C1 segment of cervical spinal cord (tissue), 14 donors: ENCODE data around the gene TAF4.
"Not testable (repeated sequence)": the region's sequence is repeated elsewhere in the genome, so short reads cannot be mapped to it uniquely, and the experiment has no call there.

ENCODE experiments used
- DNase-seq, 14 donors: peaks; one replicate each; lab custom pipeline; 2025; lab: John Stamatoyannopoulos, UW

Gene TAF4

DNA sequence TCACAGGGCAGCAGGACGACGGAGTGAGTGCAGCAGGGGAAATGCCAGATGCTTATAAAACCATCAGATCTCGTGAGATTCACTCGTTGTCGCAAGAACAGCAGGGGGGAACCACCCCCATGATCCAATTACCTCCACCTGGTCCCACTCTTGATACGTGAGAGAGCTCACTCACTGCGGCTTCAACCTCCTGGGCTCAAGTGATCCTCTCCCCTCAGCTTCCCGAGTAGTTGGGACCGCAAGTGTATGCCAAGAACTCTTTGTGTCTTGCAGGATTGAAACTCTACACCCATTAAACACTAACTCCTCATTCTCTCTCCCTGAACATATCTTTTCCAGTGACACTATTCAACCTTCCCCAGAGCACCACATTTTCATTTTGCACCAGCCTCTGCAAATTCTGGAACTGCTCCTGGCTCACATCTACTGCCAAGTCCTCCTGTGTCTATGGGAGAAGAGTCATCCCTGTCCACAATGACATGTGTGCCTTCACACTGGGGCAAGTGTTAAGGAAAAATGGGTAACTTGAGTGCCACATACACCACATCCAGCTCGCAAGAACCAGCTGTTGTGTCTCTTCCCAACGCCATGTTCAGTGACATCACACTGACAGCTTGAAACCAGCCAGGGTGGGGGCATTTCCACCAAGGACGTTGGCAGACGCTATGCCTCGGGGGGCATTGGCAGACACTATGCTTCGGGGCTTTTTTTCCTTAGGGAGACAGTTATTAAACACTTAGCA, 14.7 kb upstream of the TAF4 start:
- DNase-seq: no peak

DNA sequence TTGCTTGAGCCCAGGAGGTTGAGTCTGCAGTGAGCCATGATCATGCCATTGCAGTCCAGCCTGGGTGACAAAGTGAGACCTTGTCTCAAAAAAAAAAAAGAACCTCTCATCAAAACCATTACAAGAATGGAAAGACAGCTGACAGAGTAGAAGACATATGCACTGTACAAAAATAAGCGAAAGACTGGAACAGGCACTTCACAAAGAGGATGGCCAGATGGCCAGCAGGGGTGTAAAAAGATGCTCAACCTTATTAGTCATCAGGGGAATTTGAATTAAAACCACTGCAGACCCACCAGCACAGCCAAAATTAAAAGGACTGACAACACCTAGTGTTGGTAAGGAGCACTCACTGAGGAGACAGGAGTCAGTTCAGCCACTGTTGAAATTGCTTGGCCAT, 13.5 kb upstream of the TAF4 start:
- DNase-seq: no peak

DNA sequence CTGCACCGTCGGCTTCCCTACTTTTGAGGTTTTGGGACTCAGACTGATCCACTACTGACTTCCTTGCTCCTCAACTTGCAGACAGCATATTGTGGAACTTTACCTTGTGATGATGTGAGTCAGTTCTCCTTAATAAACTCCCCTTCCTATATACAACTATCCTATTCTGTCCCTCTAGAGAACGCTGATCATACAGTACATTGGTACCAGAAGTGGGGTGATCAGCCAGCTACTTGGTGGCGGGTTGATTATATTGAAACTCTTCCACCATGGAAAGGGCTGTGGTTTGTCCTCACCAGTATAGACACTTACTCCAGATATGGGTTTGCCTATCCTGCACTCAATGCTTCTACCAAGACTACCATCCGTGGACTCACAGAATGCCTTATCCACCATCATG, 7.6 kb upstream of the TAF4 start:
- DNase-seq: no peak

DNA sequence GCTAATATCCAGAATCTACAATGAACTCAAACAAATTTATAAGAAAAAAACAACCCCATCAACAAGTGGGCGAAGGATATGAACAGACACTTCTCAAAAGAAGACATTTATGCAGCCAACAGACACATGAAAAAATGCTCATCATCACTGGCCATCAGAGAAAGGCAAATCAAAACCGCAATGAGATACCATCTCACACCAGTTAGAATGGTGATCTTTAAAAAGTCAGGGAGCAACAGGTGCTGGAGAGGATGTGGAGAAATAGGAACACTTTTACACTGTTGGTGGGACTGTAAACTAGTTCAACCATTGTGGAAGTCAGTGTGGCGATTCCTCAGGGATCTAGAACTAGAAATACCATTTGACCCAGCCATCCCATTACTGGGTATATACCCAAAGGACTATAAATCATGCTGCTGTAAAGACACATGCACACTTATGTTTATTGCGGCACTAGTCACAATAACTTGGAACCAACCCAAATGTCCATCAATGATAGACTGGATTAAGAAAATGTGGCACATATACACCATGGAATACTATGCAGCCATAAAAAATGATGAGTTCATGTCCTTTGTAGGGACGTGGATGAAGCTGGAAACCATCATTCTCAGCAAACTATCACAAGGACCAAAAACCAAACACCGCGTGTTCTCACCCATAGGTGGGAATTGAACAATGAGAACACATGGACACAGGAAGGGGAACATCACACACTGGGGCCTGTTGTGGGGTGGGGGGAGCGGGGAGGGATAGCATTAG, 6.2 kb upstream of the TAF4 start:
- DNase-seq: not testable (repeated sequence)

DNA sequence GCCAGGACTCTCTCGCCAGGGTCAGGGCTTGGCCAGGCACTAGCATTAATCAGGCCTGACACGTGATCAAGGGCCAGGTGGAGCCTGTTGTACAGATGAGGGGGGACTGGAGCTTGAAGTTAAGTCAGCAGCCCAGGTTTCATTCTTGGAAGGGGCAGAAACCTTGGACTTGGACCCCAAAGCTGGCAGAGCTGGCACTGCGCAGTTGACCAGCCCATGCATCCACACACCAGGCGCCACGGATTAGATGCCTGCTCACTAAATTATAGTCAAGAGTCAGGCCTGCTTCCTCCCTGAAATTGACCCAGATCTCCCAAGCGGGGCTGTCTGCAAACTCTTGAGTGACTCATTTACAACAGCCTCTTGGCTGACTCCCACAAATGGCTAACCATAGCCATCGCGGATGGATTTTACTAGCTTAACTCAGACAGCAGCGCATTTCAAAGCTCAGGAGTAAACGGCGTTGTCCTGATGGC, 4.1 kb upstream of the TAF4 start:
- no peak for DNase-seq

DNA sequence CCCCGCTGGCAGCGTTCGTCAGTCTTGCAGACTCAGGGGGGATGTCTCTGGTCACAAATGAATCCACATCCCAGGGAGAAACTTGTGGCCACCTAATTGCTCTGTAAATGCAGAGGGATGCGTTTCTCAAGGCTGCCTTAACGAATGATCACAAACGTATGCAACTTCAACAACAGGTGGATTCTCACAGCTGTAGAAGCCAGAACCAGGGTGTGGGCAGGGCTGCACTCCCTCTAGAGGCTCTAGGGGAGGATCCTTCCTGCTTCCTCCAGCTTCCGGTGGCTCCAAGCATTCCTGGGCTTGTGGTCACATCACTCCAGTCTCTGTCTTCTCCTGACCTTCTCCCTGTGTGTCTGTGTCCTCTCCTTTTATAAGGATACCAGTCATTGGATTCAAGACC, 3.3 kb upstream of the TAF4 start:
- DNase-seq: no peak

DNA sequence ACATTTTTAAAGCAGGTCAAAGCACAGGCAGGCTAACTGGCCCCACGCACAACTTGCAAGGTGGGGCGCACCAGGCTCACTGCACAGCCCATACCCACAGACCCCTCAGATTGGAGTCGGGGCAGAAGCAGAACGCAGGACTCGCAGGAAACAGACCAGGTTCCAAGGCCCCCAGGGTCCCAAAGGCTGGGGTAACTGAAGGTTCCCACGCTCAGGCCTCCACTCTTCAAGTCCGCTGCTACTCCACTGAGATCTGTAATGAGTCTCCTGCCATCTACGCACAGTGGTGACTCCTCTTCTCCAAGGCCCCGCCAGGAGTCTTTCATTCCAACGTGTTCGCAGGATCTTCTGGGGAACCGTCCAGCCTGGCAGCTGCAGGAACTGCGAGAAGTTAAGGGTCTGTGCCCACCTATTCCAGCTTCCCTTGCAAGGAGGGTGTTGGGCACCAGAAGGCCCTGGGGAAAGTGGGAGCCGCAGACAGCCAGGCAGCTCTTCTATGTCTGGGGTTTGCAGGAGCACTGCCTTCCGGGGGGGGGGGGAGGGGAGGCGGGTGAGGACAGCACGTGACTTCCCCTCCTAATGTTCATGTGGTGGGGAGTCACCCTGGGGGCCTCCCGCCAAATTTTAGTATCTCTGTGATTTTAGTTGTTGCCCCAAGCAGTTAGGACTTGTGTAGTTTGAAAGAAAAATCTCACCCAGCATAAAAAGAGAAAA, 2.0 kb upstream of the TAF4 start:
- DNase-seq: no peak

DNA sequence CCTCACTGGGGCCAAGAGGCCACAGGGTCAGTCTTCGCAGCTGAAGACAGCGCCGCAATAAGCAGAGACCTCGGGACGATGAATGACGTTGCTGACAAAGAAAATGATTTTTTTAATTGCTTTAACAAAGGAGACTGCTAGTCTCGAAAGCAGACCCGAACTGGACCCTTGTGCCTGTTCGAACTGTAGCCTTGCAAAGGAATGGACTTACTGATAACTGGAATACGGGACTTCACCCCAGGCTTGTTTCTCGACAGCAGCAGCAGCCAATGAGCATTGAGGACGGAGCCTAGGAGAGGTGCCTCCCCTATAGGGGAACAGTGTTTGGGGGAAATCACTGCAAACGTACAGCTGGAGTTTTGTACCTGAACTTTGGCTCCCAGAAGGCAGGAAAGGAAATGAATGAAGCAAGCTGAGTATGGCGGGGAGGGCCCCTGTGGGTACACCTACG, 1.3 kb upstream of the TAF4 start:
- DNase-seq: peak in 6 of 14 donors; percentile 19 to 38 (median 28)

DNA sequence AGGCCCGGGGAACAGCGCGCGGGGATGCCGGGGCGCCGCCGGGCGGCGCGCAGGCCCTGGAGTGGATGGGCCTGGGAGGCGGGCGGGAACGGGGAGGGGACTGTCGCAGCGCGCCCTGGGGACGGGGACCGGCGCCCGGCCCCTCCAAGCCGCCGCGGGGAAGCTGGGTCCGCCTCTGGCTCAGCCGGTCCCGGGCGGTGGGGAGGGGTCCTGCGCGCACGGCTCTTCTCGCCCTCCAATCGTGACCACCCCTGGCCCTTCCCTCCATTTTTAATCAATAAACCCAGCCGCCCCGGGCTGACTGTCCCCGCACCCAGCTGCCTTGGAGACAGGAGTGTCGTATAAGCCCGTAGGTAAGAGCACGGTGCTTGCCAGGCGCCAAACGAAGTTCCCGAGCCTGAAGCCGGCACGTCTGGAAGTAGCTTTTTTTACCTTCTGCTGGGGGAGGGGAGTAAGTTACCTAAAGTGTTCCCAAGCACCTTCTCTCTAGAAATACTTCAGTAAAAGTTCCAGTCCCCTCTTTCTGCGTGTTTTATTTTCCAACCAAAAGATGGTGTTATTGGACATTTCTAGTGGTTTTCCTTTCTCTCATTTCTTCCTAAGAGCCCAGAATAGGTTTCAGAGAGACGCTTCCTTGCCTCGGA, 780 bp upstream of the TAF4 start:
- DNase-seq: peak in 8 of 14 donors; percentile 35 to 78 (median 54)

DNA sequence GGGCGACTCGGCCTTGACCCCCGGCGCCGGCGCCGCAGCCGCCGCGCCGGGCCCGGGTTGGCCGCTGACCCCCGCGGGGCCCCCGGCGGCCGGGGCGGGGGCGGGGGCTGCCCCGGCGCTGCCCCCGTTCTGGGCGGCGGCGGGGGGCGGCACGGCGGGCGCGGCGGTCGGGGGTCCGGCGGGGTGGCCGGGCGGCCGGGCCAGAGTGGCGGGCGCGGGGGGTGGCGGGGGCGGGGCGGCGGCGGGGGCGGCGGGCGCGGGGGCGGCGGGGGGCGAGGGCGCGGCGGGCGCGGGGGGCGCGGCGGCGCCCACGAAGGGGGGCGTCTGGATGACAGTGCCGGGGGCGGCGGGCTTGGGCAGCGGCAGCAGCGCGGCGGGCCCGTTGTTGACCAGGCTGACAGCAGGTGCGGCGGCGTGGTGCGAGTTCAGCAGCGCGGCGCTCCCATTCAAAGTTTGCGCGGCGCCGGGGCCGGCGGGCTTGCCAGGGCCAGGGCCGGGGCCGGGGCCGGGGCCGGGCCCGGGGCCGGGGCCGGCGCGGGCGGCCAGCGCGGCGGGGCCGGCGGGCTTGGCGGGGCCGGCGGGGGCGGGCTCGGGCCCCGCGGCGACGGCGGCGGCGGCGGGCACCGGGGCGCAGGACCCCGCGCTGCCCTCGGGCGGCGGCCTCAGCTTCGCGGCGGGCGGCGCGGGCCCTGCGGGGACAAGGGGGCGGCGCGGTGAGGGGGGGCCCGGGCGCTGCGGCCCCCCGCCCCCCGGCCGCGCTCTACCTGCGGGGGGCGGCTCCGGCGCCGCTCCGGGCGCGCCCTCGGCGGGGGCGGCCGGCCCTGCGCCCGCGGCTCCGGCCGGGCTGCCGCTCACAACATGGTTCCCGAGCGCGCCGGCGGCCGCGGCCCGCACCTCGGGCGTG, 659 bp downstream of the TAF4 start:
- no peak for DNase-seq

DNA sequence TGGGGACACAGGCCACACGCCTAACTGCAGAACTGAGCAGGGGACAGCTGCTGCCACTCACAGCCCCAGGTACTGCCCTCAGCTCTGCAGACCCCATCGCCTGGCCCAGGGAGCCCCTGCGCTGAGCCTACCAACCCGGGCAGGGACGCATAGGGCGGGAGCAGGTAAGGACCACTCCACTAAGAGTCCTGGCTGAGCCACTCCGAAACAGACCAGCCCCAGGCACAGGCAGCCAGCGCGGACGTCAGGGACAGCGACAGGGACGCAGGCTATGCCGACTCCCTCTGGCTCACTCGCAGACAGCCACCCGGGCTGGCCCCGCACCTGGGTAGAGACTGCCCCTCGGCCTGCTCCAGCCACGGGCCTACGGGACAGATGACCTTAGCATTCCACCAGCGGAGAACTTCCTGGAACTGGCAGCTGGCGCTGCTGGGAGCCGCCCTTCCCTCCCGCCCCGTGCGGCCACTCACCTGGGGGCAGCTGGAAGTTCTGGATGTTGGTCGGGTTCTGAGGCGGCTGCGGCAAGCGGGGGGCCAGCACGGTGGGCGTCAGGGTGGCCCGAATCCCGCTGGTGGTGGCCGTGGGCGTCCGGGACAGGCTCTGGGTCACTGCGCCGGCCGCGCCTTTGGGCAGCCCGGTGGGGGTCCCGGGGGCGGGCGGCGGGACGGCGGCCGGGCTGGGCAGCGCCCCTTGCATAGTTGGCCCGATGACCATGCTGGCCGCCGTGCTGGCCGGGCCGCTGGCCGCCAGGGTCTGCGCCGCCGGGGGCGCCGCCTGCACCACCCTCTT, 1.5 kb downstream of the TAF4 start:
- peak in 2 of 14 donors; percentile 13 to 34 for DNase-seq

DNA sequence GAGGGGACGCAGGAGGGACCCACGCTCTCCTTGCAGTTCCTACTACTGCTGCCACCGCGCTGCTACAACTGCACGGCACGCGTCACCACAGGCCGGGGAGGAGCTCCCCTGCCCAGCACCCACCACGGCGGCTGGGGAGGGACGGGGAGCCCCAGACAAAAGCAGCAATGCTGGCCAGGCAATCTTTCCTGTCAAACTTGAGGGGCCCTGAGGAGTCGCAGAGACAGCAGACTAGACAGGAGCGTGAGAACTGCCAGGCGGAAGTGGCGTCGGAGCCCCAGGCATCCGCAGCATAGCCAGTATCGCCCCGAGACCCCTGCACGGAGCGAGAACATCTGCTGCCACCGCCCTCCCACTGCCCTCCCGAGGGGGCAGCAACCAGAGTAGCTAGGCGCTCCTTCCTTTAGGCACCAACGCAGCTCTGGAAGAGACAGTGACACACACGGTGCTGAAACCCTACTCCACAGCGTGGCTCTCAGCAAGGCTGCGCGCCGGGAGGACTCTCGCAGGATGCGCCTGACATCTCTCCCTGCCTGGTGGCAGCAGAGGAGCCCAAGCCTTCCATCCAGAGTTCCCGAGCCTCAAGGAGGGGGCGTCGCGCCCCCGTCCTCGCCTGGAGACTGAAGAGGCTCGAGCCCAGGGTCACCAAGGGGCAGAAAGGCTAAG, 2.2 kb downstream of the TAF4 start:
- DNase-seq: peak in 3 of 14 donors; percentile 18 to 33 (median 24)

DNA sequence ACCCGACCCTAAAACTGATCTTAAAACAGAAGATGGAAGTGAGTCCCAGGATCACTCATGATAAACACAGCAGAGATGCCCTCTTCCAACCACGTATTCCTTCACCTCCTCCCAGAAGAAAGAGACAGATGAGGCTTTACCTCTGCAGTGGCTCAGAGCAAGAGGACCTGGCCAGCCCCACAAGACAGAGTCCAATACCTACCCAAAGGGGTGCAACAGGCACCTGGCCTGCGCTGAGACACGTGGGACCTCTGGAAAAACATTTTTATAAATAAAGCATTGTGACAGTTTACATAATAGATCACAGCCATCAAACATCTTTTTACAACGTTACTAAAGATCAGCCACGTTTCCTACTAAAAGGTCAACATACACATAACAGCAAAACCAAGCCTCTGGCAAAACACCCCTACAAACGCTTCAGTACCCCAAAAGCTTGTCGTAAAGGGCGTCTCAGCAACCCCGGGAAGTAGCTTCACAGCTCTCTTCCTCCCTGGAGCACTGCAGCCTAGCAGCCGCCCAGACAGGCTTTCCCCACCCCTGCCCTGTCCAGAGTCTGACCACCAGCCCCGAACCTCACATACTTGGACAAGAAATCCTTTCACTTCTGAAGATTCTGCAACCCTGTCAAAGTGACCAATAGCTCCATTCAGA, 2.9 kb downstream of the TAF4 start:
- DNase-seq: no peak

DNA sequence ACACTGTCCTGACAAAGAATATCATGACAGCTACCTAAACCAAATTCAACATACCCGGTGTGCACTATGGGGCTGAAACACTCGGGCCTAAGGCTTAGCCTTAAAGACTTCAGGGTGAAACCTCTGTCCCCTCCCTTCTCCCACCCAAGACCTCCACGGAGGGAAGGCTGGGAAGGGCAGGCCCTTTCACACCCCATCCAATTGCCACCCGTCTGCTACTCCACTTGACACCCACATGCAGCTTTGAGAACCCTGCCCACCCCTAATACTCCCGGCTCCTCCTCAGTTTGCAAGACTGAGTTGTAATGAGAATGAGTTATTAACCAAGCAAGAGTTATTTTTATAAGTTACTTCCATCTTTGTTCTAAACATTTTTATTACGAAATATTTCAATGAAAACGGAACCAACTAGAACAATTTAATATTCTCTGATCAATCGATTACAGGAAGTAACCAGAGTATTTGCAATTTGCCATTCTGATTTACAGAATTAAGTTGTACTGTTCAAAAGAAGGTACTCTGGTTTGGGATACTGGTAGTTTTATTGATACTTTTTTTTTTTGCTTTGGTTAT, 3.7 kb downstream of the TAF4 start:
- no peak for DNase-seq

DNA sequence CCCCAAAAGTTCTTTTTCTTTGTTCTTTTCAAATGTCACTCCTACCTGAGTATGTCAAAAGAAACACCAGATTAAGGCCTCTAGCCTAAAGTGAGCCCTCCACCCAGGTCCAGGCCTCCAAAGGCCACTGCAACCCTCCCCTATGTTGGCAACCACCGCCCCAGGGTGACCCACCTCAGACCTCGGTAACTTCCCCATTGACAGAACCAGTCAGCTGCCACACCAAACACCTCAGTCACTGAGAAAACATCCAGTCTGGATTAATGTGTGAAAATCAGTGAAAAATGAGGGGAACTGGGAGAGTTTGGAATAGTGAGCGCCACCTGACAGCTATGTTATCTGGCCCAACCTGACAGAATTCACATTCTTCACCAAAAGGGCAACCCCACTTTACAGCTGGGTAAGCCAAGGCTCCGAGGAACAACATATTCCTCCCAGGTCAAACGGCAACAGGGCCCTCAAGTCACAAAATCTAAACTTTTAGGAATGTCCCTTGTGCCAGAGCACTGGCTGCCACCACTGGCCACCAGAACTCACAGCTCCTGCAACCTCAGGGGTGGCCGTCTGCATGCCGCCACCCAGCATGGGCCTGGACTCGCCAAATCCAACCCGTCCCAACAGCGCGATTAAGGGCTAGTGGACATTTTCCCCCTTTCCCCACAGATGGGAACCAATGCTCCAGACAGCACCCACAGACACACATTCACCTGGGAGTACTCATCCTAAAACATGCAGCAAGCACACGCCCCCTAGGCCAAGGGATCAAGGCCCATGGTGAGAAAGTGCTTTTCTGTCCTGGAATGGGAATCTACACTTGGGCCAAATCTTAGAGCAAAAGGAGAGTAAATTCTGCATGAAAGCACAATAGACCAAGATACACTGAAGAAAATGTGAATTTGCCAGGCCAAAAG, 4.8 kb downstream of the TAF4 start:
- DNase-seq: no peak

DNA sequence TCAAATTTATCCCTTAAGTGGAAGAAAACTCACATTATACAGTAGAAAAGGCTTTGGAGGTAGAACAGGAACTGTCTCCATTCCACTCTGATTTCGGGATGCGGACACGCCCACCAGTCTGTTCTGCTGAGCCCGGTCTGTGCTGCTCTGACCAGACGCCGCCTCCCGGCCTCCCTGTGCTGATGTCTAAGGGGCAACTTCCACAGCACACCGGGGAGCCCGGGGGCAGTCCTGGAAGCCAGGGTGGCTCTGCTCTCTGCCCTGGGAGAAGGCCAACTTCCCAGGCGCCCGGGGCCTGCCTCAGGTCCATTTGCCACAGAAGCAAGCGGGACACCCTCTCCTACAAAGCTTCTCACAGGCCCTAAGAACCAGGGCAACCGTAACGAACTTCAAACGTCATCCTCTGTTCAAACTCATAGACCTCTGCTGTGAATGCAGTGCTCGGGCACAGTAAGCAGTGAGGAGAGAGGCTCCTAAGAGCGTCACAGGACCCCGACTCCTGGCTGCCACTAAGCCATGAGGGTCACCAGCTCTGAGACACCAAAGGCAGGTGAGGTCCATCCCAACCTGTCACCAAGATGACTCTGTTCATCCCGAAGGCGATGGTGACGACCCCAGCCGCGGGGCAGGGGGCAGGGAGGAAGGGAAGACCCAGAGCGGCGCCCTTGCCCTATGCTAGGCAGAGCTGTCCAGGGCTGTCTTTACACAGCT, 5.6 kb downstream of the TAF4 start:
- DNase-seq: no peak

DNA sequence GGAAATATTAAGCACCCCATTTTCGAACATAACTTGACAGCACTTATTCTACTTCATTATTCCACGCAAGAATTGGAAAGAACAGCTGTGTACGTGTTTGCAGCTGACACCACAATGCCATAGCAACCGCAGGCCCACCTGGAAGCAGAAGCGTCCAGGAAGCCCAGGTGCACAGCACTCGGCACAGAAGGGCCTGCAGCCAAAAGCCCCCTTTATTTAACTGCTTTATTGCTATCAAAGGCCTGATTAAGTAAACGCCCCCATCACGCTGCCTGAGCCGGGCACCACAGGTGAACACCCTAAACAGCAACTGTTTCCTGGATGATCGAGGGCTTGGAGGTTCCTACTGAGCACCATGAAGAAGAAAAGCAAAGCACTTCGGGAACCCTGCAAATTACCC, 6.3 kb downstream of the TAF4 start:
- DNase-seq: no peak
